MG63 (cell line): ENCODE data around the gene CDH12. TPM values are rescaled to one million over a fixed set of nuclear protein-coding genes. Genes with fewer than 3 reads are reported as not detected.

ENCODE experiments used
- DNase-seq: peaks from one replicate; pipeline ENCODE4 v3.0.0-alpha.2; 2020
- H3K27me3 ChIP-seq: fragments of 250-450 bp; sonication (Bioruptor Pico); 2 replicates; pipeline ENCODE4 v1.5.1; 2020; ENCODE audit warnings: mild to moderate bottlenecking, moderate library complexity
- H3K36me3 ChIP-seq: fragments of 250-450 bp; sonication (Bioruptor Pico); 2 replicates; pipeline ENCODE4 v1.5.1; 2020; ENCODE audit warnings: mild to moderate bottlenecking, moderate library complexity
- H3K4me3 ChIP-seq: fragments of 250-450 bp; sonication (Bioruptor Pico); 2 replicates; pipeline ENCODE4 v1.5.1; 2020; ENCODE audit warnings: mild to moderate bottlenecking, moderate library complexity
- H3K9me3 ChIP-seq: fragments of 250-450 bp; sonication (Bioruptor Pico); 2 replicates; pipeline ENCODE4 v1.5.1; 2020; ENCODE audit warnings: mild to moderate bottlenecking, moderate library complexity
- total RNA-seq: library from RNA; depleted of rRNA; stranded (reverse); fragments of >200 nt; shearing (Covaris generic); gene quantifications from 2 replicates; pipeline ENCODE4 v1.2.3, GENCODE V29; 2014; ENCODE audit warnings: low replicate concordance

CDH12 gene
- total RNA-seq, 1 experiment from 2014 or later, result not detected

DNA sequence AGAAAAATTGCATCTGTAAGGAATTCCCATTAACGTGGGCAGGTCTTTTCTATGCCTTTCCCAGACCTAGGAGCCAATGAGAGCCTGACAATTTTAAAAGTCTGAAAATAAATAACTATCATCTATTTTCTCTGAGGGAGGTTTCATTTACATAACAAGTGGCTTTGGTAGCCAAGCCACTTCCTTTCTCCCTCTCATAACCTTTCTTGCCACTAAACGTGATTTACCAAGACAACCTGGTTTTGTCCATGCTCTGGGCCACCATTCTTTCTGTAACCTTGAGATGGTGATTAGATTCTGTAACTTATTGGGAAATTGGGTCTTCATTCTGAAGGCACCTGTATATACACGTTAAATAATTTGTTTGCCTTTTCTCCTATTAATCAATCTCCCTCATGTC is 1046.9 kb downstream of the CDH12 start:
- Histone ChIP-seq H3K36me3 (no peaks in the 10 kb centered on the region), H3K9me3 (no peaks in the 10 kb centered on the region), H3K4me3 (no peak overlapping the region), H3K27me3 (no peaks in the 10 kb centered on the region)
- no peak for DNase-seq

DNA sequence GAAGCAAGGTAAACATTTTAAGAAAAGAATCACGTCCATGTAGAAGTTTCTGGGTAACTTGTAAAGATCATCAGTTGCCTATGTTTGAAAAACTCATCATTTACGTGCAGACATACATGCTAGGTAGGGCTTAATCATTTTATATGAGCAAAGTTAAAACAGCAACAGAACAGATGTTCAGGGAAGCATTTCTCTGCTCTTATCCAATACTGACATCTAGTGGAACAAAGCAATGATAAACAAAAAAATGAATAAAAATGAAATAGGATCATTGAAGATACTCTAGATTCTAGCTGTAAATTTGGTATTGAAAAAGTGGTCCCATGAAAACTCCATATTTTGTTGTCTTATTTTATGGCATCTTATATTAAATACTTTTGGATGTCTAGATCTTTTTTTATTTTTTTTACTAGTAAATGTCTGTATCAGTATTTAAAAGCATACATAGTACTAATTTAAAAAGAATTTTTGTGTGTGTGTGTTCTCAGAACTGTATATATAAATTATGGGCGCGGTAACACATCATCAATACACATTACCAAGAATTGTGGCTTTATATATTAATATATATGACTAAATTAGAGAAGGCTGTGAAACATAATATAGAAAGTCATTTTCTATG is 1050.2 kb downstream of the CDH12 start:
- no peaks in the 10 kb centered on the region for H3K36me3 ChIP-seq
- no peaks in the 10 kb centered on the region; the same call in 1 of the 2 replicates for H3K9me3 ChIP-seq
- no peaks in the 10 kb centered on the region for H3K27me3 ChIP-seq
- no peak overlapping the region for H3K4me3 ChIP-seq
- DNase-seq, result no peak

DNA sequence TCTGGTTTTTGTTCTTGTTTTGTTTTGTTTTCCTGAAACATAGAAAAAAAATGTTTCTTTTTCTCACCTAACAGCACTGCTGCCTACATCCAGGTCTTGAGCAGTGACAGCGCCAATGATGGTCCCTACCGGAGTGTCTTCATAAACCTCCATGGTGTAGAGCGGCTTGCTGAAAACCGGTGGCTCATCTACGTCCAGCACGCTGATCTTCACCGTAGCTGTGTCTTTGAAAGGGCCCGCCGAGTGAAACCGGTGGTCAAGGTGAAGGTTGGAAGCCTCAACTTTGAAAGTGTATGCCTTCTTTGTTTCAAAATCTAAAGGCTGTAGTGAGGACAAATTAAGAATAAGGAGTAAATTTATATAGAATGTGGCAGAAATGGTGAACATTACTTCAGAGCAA is 1051.0 kb downstream of the CDH12 start:
- H3K9me3 ChIP-seq, result no peaks in the 10 kb centered on the region; the same call in 1 of the 2 replicates
- no peak for DNase-seq
- H3K36me3 ChIP-seq, result no peaks in the 10 kb centered on the region
- no peaks in the 10 kb centered on the region for H3K27me3 ChIP-seq
- no peak overlapping the region for H3K4me3 ChIP-seq

DNA sequence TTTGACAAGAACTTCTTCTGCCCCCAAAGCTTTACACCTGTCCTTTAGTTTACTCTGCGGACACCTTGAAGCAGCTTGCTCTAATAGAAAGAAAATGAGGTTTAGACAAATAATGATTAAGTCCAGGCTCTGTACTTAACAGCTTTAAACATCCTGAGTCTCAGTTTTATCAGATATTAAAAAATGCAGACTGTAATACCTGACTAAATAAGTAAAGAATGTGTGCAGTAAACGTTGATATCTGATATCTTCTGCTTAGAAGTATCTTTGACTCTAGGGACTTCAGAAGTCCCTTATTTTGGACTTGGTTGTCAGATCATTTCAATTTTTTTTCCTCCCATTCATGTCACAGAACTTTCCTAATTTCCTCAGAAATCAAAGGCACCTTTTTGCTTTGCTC is 1060.4 kb downstream of the CDH12 start:
- H3K4me3 ChIP-seq, result no peak overlapping the region
- H3K27me3 ChIP-seq, result no peaks in the 10 kb centered on the region
- H3K36me3 ChIP-seq, result no peaks in the 10 kb centered on the region
- H3K9me3 ChIP-seq, result no peaks in the 10 kb centered on the region
- no peak for DNase-seq

DNA sequence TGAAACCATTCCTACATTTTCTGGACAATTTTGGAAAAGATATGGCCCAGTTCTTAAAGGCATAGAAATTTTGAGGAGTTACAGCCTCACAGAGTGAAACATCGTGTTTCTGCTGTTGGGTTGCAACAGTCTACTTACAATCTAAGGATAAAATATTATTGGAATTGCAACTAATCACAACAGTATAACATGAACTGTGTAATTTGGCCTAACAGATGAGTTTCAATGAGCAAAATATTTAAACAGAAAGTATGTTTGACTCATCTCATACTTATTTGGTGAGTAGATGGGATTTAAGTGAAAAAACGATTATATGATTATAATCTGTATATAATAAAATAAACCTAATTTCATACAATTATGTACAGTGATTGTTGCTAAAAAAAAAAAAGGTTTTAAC is 1061.8 kb downstream of the CDH12 start:
- no peaks in the 10 kb centered on the region for H3K36me3 ChIP-seq
- no peaks in the 10 kb centered on the region for H3K27me3 ChIP-seq
- DNase-seq, result no peak
- H3K4me3 ChIP-seq, result no peak overlapping the region
- H3K9me3 ChIP-seq, result no peaks in the 10 kb centered on the region

DNA sequence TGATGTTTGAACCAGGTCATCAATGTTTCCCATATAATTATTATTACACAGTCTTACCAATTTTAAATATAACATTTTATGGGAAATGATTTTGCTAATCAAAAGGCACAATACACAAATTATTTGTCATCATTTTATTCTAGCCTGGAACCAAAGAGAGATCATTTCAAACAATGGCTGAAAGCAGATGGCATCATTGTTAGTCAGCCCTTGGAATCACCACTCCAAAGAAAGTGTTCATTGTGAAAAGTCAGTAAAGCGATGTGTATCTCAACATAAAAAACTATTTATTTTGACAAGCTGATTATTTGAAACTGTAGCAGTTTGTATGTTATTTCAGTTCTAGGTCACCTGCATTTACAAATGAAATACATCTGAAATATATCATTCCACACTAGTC is 1068.7 kb downstream of the CDH12 start:
- Histone ChIP-seq H3K4me3 (no peak overlapping the region), H3K36me3 (no peaks in the 10 kb centered on the region), H3K9me3 (no peaks in the 10 kb centered on the region; the same call in 1 of the 2 replicates), H3K27me3 (no peaks in the 10 kb centered on the region)
- DNase-seq, result no peak

DNA sequence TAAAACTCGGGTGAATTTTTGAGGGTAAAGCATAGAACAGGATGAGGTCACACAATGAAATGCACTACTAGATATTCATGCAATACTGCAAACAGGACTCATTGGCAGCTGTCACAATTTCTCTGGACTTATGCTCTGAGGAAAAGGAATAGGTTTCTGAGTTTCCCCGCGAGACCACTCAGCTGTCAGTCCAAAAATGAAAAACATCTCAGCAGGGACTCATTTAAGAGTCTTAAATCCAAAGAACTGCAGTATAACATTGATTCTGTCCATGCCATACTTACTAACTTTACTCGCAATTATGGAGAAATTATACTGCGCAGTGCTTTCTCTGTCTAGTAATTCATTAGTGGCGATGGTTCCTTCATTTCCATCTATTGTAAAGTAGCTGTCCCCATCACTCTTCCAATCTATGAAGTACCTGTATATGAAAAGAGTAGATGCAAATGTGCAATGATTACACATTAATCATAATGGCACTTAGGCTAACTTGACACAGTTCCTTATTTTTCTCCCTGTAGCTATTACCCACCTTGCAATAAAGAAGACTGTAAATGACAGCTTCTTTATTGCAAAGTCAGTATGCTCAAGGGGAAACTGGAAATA is 1070.0 kb downstream of the CDH12 start:
- H3K9me3 ChIP-seq, result no peaks in the 10 kb centered on the region; the same call in 1 of the 2 replicates
- H3K4me3 ChIP-seq, result no peak overlapping the region
- no peaks in the 10 kb centered on the region for H3K36me3 ChIP-seq
- H3K27me3 ChIP-seq, result no peaks in the 10 kb centered on the region
- DNase-seq, result no peak

DNA sequence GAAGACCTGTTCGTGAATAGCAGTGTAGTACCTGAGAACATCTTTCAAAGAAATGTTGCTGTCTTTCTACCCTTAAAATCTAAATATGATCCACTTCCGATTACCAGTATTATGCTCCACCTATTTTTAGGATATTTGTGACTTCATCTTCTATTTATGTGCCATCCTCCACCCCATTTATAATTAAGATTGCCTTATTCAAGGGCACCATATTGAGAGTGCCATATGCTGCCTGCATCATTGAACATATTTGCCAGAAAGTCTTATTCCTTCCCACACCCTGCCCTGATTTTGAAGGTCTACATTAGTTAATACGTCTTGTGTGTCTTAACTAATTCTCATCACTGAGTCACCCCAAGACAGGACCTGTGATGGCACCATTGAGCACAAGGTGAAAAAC is 1076.7 kb downstream of the CDH12 start:
- Histone ChIP-seq H3K4me3 (no peak overlapping the region), H3K36me3 (no peaks in the 10 kb centered on the region), H3K9me3 (no peaks in the 10 kb centered on the region), H3K27me3 (no peaks in the 10 kb centered on the region)
- DNase-seq, result no peak

DNA sequence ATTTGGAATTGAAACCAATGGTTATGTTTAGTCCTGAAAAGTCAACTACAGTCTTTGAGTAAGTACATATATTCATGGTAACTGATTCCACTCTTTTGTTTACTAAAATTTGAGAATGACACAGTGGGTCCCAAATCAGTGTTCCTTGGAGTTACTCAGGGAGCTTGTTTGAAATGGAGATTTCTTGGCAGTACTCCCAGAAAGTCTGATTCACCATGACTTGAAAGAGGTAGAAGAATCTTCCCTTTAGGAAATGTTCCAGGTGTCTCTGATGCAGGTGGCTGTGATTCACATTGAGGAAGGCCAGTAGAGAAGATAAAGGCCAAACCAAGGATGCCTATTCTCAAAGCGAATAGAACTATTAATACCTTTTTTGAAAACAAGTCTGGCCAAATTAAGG is 1078.3 kb downstream of the CDH12 start:
- Histone ChIP-seq H3K9me3 (no peaks in the 10 kb centered on the region), H3K27me3 (no peaks in the 10 kb centered on the region), H3K4me3 (no peak overlapping the region), H3K36me3 (no peaks in the 10 kb centered on the region)
- no peak for DNase-seq

DNA sequence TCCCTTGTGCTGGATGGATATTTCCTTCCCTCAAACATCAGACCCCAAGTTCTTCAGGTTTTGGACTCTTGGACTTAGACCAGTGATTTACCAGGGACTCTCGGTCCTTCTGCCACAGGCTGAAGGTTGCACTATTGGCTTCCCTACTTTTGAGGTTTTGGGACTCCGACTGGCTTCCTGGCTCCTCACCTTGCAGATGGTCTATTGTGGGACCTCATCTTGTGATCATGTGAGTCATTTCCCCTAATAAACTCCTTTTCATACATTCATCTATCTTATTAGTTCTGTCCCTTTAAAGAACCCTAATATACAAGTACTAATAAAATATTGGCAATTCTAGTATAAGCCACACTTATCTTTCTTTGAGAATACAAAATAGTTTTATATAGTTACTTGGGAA is 1078.9 kb downstream of the CDH12 start:
- no peak for DNase-seq
- no peaks in the 10 kb centered on the region for H3K9me3 ChIP-seq
- H3K36me3 ChIP-seq, result no peaks in the 10 kb centered on the region
- H3K27me3 ChIP-seq, result no peaks in the 10 kb centered on the region
- H3K4me3 ChIP-seq, result no peak overlapping the region

DNA sequence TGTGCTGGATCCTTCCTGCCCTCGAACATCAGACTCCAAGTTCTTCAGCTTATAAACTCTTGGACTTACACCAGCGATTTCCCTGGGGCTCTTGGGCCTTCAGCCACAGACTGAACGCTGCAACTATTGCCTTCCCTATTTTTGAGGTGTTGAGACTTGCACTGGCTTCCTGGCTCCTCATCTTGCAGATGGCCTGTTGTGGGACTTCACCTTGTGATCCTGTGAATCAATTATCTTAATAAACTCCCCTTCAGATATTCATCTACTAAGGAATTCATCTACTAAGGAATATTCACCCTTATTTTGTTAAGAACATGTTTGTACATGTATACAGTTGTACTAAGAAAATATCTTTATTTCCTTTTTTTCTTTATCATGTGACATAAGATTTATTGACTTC is 1079.7 kb downstream of the CDH12 start:
- Histone ChIP-seq H3K27me3 (no peaks in the 10 kb centered on the region), H3K36me3 (no peaks in the 10 kb centered on the region), H3K4me3 (no peak overlapping the region), H3K9me3 (no peaks in the 10 kb centered on the region)
- DNase-seq, result no peak

DNA sequence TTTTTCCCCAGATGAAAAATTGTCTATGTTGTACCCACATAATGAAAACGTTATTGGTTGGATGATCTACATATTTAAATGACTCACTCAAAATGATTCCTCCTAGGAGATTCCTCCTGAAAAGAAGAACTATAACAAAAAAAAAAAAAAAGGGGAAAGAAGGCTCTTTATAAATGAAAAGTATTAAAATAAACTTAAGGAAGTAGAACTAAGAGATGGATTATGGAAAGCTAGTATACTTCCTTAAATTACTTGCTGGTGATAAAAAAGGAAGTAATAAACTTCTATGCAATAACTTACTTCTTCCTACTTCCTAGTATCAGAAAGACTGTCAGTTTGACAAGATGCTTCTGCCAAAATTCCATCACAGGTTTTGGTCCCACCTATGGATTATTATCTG is 1087.7 kb downstream of the CDH12 start:
- Histone ChIP-seq H3K36me3 (no peaks in the 10 kb centered on the region), H3K9me3 (no peaks in the 10 kb centered on the region), H3K27me3 (no peaks in the 10 kb centered on the region), H3K4me3 (no peak overlapping the region)
- DNase-seq, result no peak

DNA sequence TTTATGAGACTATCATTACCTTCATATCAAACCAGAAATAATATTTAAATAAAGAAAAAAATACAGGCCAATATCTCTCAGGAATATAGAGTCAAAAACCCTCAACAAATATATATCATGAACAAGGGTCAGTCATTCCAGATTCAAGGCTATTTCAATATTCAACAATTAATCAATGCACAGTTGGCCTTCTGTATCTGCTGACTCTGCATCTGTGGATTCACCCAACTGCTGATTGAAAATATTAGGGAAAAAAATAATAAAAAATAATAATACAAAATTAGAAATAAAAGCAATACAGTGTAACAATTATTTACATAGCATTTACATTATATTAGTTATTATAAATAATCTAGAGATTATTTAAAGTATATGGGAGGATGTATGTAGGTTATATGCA is 1114.0 kb downstream of the CDH12 start:
- H3K27me3 ChIP-seq, result peaks cover 4% of the 10 kb centered on the region; the same call in 1 of the 2 replicates
- H3K36me3 ChIP-seq, result no peaks in the 10 kb centered on the region
- no peaks in the 10 kb centered on the region for H3K9me3 ChIP-seq
- DNase-seq, result no peak
- no peak overlapping the region for H3K4me3 ChIP-seq

DNA sequence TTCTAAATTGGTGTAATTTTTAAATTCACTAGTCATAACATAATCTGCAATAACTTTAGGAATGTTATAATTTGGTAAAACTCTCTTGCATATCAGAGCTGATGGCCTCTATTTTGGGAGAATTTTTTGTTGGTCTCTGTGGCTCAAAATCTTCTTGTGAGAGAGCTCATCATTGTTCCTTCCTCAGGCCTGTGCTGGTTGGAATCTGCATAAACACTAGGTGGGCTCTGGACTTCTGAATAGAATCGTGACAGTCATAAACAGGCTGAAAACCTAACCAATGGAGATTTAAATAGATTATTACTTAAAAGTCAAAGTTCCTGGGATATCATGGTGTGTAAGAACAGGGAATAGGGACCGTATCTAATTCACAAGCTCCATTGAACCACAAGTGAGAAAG is 1129.6 kb downstream of the CDH12 start:
- DNase-seq, result no peak
- H3K4me3 ChIP-seq, result no peak overlapping the region
- H3K27me3 ChIP-seq, result no peaks in the 10 kb centered on the region
- H3K9me3 ChIP-seq, result no peaks in the 10 kb centered on the region
- no peaks in the 10 kb centered on the region for H3K36me3 ChIP-seq

DNA sequence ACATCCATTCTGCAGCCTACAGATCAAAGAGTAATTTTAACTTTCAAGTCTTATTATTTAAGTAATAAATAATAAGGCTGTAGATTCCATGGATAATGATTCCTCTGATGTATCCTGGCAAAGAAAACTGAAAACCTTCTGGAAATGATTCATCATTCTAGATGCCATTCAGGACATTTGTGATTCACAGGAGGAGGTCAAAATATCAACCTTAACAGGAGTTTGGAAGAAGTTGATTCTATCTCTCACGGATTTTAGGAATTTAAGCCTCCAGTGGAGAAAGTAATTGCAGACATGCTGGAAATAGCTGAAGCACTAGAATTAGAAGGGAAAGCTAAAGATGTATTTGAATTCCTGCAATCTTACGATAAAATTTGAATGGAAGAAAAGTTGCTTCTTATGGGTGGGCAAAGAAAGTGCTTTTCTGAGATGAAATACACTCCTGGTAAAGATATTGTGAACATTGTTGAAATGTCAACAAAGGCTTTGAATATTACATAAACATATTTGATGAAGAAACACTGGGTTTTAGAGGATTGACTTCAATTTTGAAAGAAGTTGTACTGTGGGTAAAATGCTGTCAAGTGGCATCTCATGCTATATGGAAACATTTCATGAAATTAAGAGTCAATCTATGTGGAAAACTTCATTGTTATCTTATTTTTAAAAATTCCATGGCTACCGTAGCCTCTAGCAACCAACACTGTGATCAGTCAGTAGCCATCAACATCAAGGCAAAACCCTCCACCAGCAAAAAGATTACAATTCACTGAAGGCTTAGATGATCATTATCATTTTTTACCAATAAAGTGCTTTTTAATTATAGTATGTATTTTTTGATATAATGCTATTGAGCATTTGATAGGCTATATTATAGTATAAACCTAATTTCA is 1141.0 kb downstream of the CDH12 start:
- no peaks in the 10 kb centered on the region for H3K9me3 ChIP-seq
- no peak overlapping the region for H3K4me3 ChIP-seq
- H3K36me3 ChIP-seq, result no peaks in the 10 kb centered on the region
- no peak for DNase-seq
- no peaks in the 10 kb centered on the region for H3K27me3 ChIP-seq

DNA sequence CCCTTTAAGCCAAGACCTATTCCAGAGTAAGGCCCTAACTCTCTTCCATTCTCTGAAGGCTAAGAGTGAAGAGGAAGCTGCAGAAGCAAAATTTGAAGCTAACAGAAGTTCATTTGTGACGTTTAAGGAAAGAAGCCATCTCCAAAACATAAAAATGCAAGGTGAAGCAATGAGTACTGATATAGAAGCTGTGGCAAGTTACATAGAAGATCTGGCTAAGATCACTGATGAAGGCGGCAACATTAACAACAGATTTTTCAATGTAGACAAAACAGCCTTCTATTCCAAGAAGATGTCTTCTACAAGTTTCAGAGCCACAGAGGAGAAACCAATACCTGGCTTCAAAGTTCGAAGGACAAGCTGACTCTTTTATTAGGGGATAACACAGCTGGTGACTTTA is 1143.4 kb downstream of the CDH12 start:
- DNase-seq, result no peak
- H3K9me3 ChIP-seq, result no peaks in the 10 kb centered on the region
- no peak overlapping the region for H3K4me3 ChIP-seq

DNA sequence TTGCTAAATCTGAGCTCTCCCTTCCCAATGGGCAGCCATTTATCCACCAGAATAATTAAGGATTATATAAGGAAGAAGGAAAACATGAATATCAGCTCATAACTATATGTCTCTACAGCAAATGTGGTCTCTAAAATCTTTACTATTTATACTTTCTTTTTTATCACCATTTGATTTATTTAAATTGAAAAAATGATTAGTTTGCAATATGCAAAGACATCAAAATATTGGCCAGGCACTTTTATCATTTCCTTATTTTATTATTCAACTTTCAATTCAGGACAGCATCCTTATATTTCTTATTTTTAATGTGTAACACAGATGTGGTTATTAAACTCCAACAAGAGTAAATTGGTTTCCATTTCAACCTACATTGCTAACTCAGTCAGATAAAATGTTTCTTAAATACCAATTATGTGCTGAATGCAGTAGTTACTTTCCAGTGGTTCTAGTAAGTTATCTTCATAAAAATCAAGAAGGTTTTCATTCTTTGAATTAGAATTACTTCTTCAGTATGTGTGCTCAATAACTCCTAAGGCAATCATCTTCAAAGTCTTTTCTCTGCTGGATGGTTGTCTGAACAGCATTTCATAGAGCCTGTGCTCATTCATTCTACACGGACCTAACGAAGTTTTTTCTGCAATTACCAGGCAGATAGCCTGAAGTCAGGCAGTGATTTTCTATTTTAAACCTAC is 1148.0 kb downstream of the CDH12 start:
- Histone ChIP-seq H3K27me3 (no peaks in the 10 kb centered on the region), H3K36me3 (no peaks in the 10 kb centered on the region), H3K9me3 (no peaks in the 10 kb centered on the region), H3K4me3 (no peak overlapping the region)
- DNase-seq, result no peak

More for the DNA sequence above, 1143.4 kb downstream of the CDH12 start:
- no peaks in the 10 kb centered on the region for H3K36me3 ChIP-seq
- no peaks in the 10 kb centered on the region for H3K27me3 ChIP-seq
